IMR-90 (cell line): ENCODE measurements around the gene HDAC9. TPM values are rescaled to one million over a fixed set of nuclear protein-coding genes. Genes with fewer than 3 reads are reported as not detected.

Source experiments
- ATAC-seq: fragments of 200-7000 bp; cut with Tn5 transposase; 2 replicates; pipeline ENCODE4 v1.9.1; 2020; ENCODE audit warnings: low read depth, mild to moderate bottlenecking, moderate library complexity
- BruUV-seq: library from RNA; stranded (reverse); fragments of 400-500 nt; replicated peaks from 2 replicates; lab custom pipeline; 2021; lab: Mats Ljungman, UMichigan
- CTCF ChIA-PET: fragments of 300-600 bp; formaldehyde crosslinking; extraction: SDS; loops from one replicate; lab custom pipeline; 2021; ENCODE audit warnings: antibody characterized with exemption; lab: Yijun Ruan, JAX
- POLR2A ChIA-PET: fragments of 300-600 bp; sonication (Branson Sonifier 250); formaldehyde crosslinking; loops from one replicate; lab custom pipeline; 2022; ENCODE audit warnings: antibody characterized with exemption; ENCODE audit not compliant: unreplicated experiment; lab: Charles Lee
- DNase-seq: peaks from one replicate; pipeline ENCODE4 v3.0.0; 2013
- H2AFZ ChIP-seq: replicated peaks from 2 replicates; pipeline ENCODE3; 2013; ENCODE audit warnings: low read length, mild to moderate bottlenecking; ENCODE audit not compliant: poor library complexity
- H2AK5ac ChIP-seq: 2 replicates; pipeline ENCODE4 v1.6.1; 2013; ENCODE audit warnings: low read depth, low read length, inconsistent platforms
- H2AK9ac ChIP-seq: replicated peaks from 2 replicates; pipeline ENCODE3; 2013; ENCODE audit warnings: mild to moderate bottlenecking, low read depth, low read length, moderate library complexity; ENCODE audit not compliant: poor library complexity
- H2BK120ac ChIP-seq: 2 replicates; pipeline ENCODE4 v1.6.1; 2013; ENCODE audit warnings: low read depth, low read length, inconsistent platforms
- H2BK15ac ChIP-seq: 3 replicates; pipeline ENCODE4 v1.6.1; 2013; ENCODE audit warnings: low read depth, low read length, inconsistent platforms
- H2BK20ac ChIP-seq: 2 replicates; pipeline ENCODE4 v1.6.1; 2013; ENCODE audit warnings: low read depth, mild to moderate bottlenecking, inconsistent platforms, low read length, moderate library complexity
- H2BK5ac ChIP-seq: 2 replicates; pipeline ENCODE4 v1.6.1; 2013; ENCODE audit warnings: mild to moderate bottlenecking, low read depth, low read length, inconsistent platforms; ENCODE audit not compliant: poor library complexity, severe bottlenecking
- H3K14ac ChIP-seq: replicated peaks from 2 replicates; pipeline ENCODE4 v1.6.1; 2013; ENCODE audit warnings: low read depth, low read length, inconsistent platforms
- H3K18ac ChIP-seq: 2 replicates; pipeline ENCODE4 v1.6.1; 2013; ENCODE audit warnings: low read depth, low read length, control low read depth
- H3K23ac ChIP-seq: 2 replicates; pipeline ENCODE4 v1.6.1; 2013; ENCODE audit warnings: low read depth, low read length, inconsistent platforms
- H3K27ac ChIP-seq: 2 replicates; pipeline ENCODE4 v1.5.1; 2013; ENCODE audit warnings: mild to moderate bottlenecking, control low read depth, low read length; ENCODE audit not compliant: insufficient read depth
- H3K27me3 ChIP-seq: 2 replicates; pipeline ENCODE4 v1.6.1; 2013; ENCODE audit warnings: low read length; ENCODE audit not compliant: control insufficient read depth, insufficient read depth
- H3K36me3 ChIP-seq: 2 replicates; pipeline ENCODE4 v1.6.1; 2013; ENCODE audit warnings: low read length, mixed read lengths; ENCODE audit not compliant: control insufficient read depth, insufficient read depth
- H3K4ac ChIP-seq: 2 replicates; pipeline ENCODE4 v1.6.1; 2013; ENCODE audit warnings: low read depth, low read length, inconsistent platforms
- H3K4me1 ChIP-seq: 2 replicates; pipeline ENCODE4 v1.6.1; 2013; ENCODE audit warnings: low read length, mixed read lengths; ENCODE audit not compliant: control insufficient read depth, insufficient read depth
- H3K4me2 ChIP-seq: 2 replicates; pipeline ENCODE4 v1.6.1; 2013; ENCODE audit warnings: low read depth, mild to moderate bottlenecking, control low read depth, low read length, moderate library complexity
- H3K4me3 ChIP-seq: 2 replicates; pipeline ENCODE4 v1.5.1; 2013; ENCODE audit warnings: low read depth, mild to moderate bottlenecking, control low read depth, low read length, moderate library complexity; ENCODE audit not compliant: insufficient read depth
- H3K56ac ChIP-seq: 2 replicates; pipeline ENCODE4 v1.6.1; 2013; ENCODE audit warnings: low read length, inconsistent platforms; ENCODE audit not compliant: insufficient read depth; ENCODE audit errors: extremely low read depth
- H3K79me1 ChIP-seq, 2 experiments: 2 replicates each; pipeline ENCODE4 v1.6.1; 2013; ENCODE audit warnings: low read length in 2 of 2, inconsistent platforms in 1 of 2, low read depth in 1 of 2
- H3K9ac ChIP-seq: 2 replicates; pipeline ENCODE4 v1.6.1; 2013; ENCODE audit warnings: low read depth, low read length, control low read depth
- H3K9me1 ChIP-seq: 2 replicates; pipeline ENCODE4 v1.6.1; 2013; ENCODE audit warnings: low read length, inconsistent platforms; ENCODE audit not compliant: insufficient read depth
- H3K9me3 ChIP-seq: 2 replicates; pipeline ENCODE4 v1.6.1; 2013; ENCODE audit warnings: low read length; ENCODE audit not compliant: control insufficient read depth, insufficient read depth
- H4K20me1 ChIP-seq: 2 replicates; pipeline ENCODE4 v1.6.1; 2013; ENCODE audit warnings: low read length, inconsistent platforms; ENCODE audit not compliant: insufficient read depth
- H4K5ac ChIP-seq: 2 replicates; pipeline ENCODE4 v1.6.1; 2013; ENCODE audit warnings: mild to moderate bottlenecking, low read depth, low read length, control low read depth
- H4K8ac ChIP-seq, 2 experiments: 2 replicates each; pipeline ENCODE4 v1.6.1; 2013; ENCODE audit warnings: low read depth in 2 of 2, low read length in 2 of 2, control low read depth in 1 of 2, inconsistent platforms in 1 of 2
- H4K91ac ChIP-seq: 2 replicates; pipeline ENCODE4 v1.6.1; 2013; ENCODE audit warnings: low read depth, low read length, inconsistent platforms; ENCODE audit not compliant: insufficient read depth
- CEBPB ChIP-seq: IDR thresholded peaks from 2 replicates; pipeline ENCODE4 v1.6.1; 2012; ENCODE audit warnings: low read depth, low read length, improper control_type of control experiment
- CHD1 ChIP-seq: IDR thresholded peaks from 2 replicates; pipeline ENCODE4 v1.6.1; 2012; ENCODE audit warnings: low read depth, low read length, improper control_type of control experiment
- FOS ChIP-seq: fragments of 150-350 bp; IDR thresholded peaks from 2 replicates; pipeline ENCODE4 v1.6.1; 2016; ENCODE audit warnings: low read depth, low read length
- MAFK ChIP-seq: IDR thresholded peaks from 2 replicates; pipeline ENCODE4 v1.6.1; 2012; ENCODE audit warnings: low read depth, low read length, improper control_type of control experiment
- POLR2A ChIP-seq: IDR thresholded peaks from 2 replicates; pipeline ENCODE4 v1.6.1; 2012; ENCODE audit warnings: mild to moderate bottlenecking, low read depth, low read length
- RCOR1 ChIP-seq: IDR thresholded peaks from 2 replicates; pipeline ENCODE4 v1.6.1; 2012; ENCODE audit warnings: mild to moderate bottlenecking, low read length, improper control_type of control experiment; ENCODE audit not compliant: insufficient replicate concordance
- WGBS, 2 experiments: methylation state at CpG; one replicate each; pipeline versions ENCODE4 v1.1.5 to v1.1.7; 2013; ENCODE audit warnings: missing lambda C conversion rate in 2 of 2; ENCODE audit not compliant: insufficient read length in 1 of 2; ENCODE audit errors: extremely low coverage in 2 of 2; 5-methylcytosine and 5-hydroxymethylcytosine counted together
- dilution Hi-C: fragments of 300-500 bp; cut with HindIII; formaldehyde crosslinking; loops from one replicate; pipeline ENCODE4 v1.14.3; 2018; ENCODE audit warnings: low sequenced_read_pairs; ENCODE audit not compliant: unreplicated experiment
- in situ Hi-C: fragments of 300-500 bp; cut with MboI; formaldehyde crosslinking; loops from 3 replicates; pipeline ENCODE4 v1.14.3; 2019; ENCODE audit warnings: low sequenced_read_pairs, inconsistent platforms, mixed read lengths
- intact Hi-C: fragments of 100-400 bp; cut with micrococcal nuclease; formaldehyde crosslinking; loops from 2 replicates; pipeline ENCODE4 v1.10.0; 2022
- polyA plus RNA-seq, 3 experiments: library from polyadenylated mRNA; depleted of rRNA; stranded (reverse); fragments of >200 nt; gene quantifications; 2 replicates each; pipeline ENCODE4 v1.2.3, GENCODE V29; 2012; ENCODE audit warnings: low replicate concordance in 1 of 3
- total RNA-seq: library from RNA; depleted of rRNA; stranded (reverse); fragments of >200 nt; gene quantifications from 2 replicates; pipeline ENCODE4 v1.2.3, GENCODE V29; 2012

Gene HDAC9
- total and polyA plus RNA-seq, 2 of the 4 experiments (the other 2 are of a cell fraction), result 4.3 to 24.7 TPM

- Histone ChIP-seq H3K4ac (no peak overlapping the region), H3K23ac (no peak overlapping the region), H2BK15ac (no peak overlapping the region), H3K9ac (no peak overlapping the region), H2BK120ac (no peak overlapping the region), H3K36me3 (no peaks in the 10 kb centered on the region), H2AK5ac (no peak overlapping the region), H3K4me2 (no peak overlapping the region), H3K56ac (no peak overlapping the region), H2AK9ac (no peak overlapping the region), H3K79me1 (no peaks in the 10 kb centered on the region), H2BK20ac (no peak overlapping the region), H3K9me1 (no peaks in the 10 kb centered on the region), H3K14ac (no peak overlapping the region), H3K4me3 (no peak overlapping the region), H4K20me1 (no peaks in the 10 kb centered on the region), H4K5ac (no peak overlapping the region), H3K18ac (no peak overlapping the region), H3K27me3 (no peaks in the 10 kb centered on the region), H4K91ac (no peak overlapping the region), H2BK5ac (no peak overlapping the region), H2AFZ (no peak overlapping the region), H3K9me3 (no peaks in the 10 kb centered on the region), H3K4me1 (no peaks in the 10 kb centered on the region), H4K8ac (no peak overlapping the region), H3K27ac (no peak overlapping the region)
- in situ Hi-C loops, result no loop called here
- TF ChIP-seq MAFK (no peak), FOS (no peak), CHD1 (no peak), RCOR1 (no peak), POLR2A (no peak), CEBPB (no peak)
- CTCF ChIA-PET, result no interaction called here
- intact Hi-C loops, result no loop called here
- dilution Hi-C loops, result no loop called here
- DNase-seq (peak; percentile 41), ATAC-seq (no peak)
- POLR2A ChIA-PET, result no interaction called here
- no CpG with 5 or more reads among the region's 4 CpGs for WGBS, 2 experiments
- BruUV-seq, result no TSS peak
Measured at GRCh38 chr7:18831419-18831818, 335.9 kb downstream of the HDAC9 start.
